COLO829 (cell line): Measurements from ENCODE around the gene IGSF11.

Experiments used
- DNase-seq: peaks from one replicate; pipeline ENCODE4 v3.0.0; 2012; ENCODE audit warnings: low spot score

Gene IGSF11

GRCh38 chr3:118948146-118948545 is 86.5 kb downstream of the IGSF11 start:
- DNase-seq = no peak

GRCh38 chr3:118946449-118946848 is 88.2 kb downstream of the IGSF11 start:
- DNase-seq = no peak

- DNase-seq = no peak
These were observed 88.8 kb downstream of the IGSF11 start for GRCh38 chr3:118945834-118946233.

GRCh38 chr3:118943597-118943996 is 91.0 kb downstream of the IGSF11 start:
- DNase-seq = no peak

- no peak for DNase-seq
These were observed 92.0 kb downstream of the IGSF11 start for GRCh38 chr3:118942671-118943070.

- no peak for DNase-seq
These were observed 92.5 kb downstream of the IGSF11 start for GRCh38 chr3:118942195-118942594.

GRCh38 chr3:118941236-118941635 is 93.4 kb downstream of the IGSF11 start:
- no peak for DNase-seq

GRCh38 chr3:118938183-118938961 is 96.3 kb downstream of the IGSF11 start:
- peak; percentile 63 for DNase-seq

GRCh38 chr3:118936811-118937210 is 97.8 kb downstream of the IGSF11 start:
- DNase-seq = peak; percentile 45

GRCh38 chr3:118932822-118933558 is 101.7 kb downstream of the IGSF11 start:
- no peak for DNase-seq

GRCh38 chr3:118931996-118932395 is 102.7 kb downstream of the IGSF11 start:
- no peak for DNase-seq

- DNase-seq = no peak
These were observed 107.2 kb downstream of the IGSF11 start for GRCh38 chr3:118927449-118927848.

GRCh38 chr3:118912188-118912587 is 122.5 kb downstream of the IGSF11 start:
- DNase-seq = no peak

- DNase-seq = no peak
These were observed 124.3 kb downstream of the IGSF11 start for GRCh38 chr3:118910332-118910731.

- DNase-seq = no peak
These were observed 124.9 kb downstream of the IGSF11 start for GRCh38 chr3:118909763-118910162.

- DNase-seq = no peak
These were observed 126.7 kb downstream of the IGSF11 start for GRCh38 chr3:118907909-118908308.

GRCh38 chr3:118900737-118901525 is 133.7 kb downstream of the IGSF11 start:
- DNase-seq = no peak

GRCh38 chr3:118890206-118890605 is 144.4 kb downstream of the IGSF11 start:
- peak; percentile 95 for DNase-seq

- DNase-seq = peak; percentile 51
These were observed 145.0 kb downstream of the IGSF11 start for GRCh38 chr3:118889691-118890090.

GRCh38 chr3:118886708-118887107 is 147.9 kb downstream of the IGSF11 start:
- DNase-seq = no peak

- peak; percentile 58 for DNase-seq
These were observed 149.9 kb downstream of the IGSF11 start for GRCh38 chr3:118884748-118885206.

- peak; percentile 45 for DNase-seq
These were observed 152.2 kb downstream of the IGSF11 start for GRCh38 chr3:118882353-118882947.
